WI38 (cell line): Measurements from ENCODE around the gene SUSD5.
"Not testable (repeated sequence)": the region's sequence is repeated elsewhere in the genome, so short reads cannot be mapped to it uniquely, and the experiment has no call there.

ENCODE experiments used
- H3K4me3 ChIP-seq: 2 replicates; pipeline ENCODE4 v1.5.1; 2011; ENCODE audit warnings: low read depth, mild to moderate bottlenecking, control low read depth, low read length
- CTCF ChIP-seq: IDR thresholded peaks from 2 replicates; pipeline ENCODE4 v1.5.1; 2012; ENCODE audit warnings: low read depth, mild to moderate bottlenecking, control low read depth, low read length

SUSD5 gene

DNA sequence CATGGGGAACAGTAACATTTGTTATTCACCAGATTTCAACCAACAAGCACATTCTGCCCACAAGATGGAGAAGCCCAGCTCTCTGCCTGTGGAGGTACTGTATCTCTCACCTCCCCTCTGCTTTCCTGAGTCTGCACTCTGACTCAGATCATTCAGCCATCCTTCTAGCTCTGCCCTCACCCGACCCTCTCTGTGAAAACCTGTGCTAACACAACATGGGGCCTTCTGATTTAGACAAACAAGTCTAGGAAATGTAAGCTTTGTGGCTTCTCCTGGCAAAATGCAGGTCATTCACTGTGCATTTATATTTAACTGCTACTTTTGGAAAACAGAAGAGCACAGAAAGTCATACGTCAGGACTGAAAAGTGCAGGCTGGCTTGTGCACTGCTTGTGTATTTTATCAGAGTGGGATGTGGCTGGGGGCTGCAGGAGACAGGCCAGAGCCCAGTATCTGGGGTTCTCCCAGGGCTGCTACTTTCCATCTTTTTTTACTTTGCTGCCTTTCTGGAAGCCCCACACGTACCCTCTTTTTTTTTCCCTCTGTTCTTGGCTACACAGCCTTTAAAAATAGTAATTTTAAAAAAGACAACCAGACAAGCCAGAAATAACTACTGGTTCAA is 50.8 kb downstream of the SUSD5 start:
- TF ChIP-seq CTCF, result no peak

DNA sequence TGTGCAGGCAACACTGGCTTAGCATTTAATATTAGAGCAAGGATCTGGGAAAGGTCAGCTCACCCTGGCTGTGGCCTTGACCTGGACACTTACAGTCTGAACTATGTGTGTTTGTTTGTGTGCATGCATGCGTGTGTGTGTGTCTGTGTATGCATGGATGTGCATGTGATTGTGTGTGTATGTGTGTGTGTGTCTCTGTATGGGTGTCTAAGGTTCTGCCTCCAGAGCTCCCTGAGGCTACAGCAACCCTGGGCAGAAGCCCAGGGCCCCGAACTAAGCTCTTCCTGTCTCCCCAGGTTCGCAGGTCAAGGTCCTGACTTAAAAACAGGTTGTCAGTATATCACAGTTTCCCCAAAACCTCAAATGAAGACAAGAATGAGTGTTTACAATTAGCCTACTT is 51.3 kb downstream of the SUSD5 start:
- TF ChIP-seq CTCF, result no peak
- no peak overlapping the region for H3K4me3 ChIP-seq

More for the DNA sequence above, 50.8 kb downstream of the SUSD5 start:
- no peak overlapping the region for H3K4me3 ChIP-seq

- H3K4me3 ChIP-seq, result no peak overlapping the region
- no peak for TF ChIP-seq CTCF
Measured at GRCh38 chr3:33166095-33166494, 52.5 kb downstream of the SUSD5 start.

- H3K4me3 ChIP-seq, result no peak overlapping the region
- no peak for TF ChIP-seq CTCF
Measured at GRCh38 chr3:33165372-33165771, 53.2 kb downstream of the SUSD5 start.

DNA sequence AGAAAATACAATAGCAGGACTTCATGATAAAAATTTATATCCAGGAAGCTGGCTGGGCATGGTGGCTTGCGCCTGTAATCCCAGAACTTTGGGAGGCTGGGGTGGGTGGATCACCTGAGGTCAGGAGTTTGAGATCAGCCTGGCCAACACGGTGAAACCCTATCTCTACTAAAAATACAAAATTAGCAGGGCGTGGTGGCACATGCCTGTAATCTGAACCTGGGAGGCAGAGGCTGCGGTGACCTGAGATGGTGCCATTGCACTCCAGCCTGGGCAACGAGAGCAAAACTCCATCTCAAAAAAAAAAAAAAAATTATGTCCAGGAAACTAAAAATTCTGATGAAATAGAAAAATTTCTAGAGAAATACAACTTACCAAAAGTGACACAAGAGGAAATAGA is 56.0 kb downstream of the SUSD5 start:
- H3K4me3 ChIP-seq, result not testable (repeated sequence)

- no peak overlapping the region for H3K4me3 ChIP-seq
- no peak for TF ChIP-seq CTCF
Measured at GRCh38 chr3:33159981-33160380, 58.6 kb downstream of the SUSD5 start.

DNA sequence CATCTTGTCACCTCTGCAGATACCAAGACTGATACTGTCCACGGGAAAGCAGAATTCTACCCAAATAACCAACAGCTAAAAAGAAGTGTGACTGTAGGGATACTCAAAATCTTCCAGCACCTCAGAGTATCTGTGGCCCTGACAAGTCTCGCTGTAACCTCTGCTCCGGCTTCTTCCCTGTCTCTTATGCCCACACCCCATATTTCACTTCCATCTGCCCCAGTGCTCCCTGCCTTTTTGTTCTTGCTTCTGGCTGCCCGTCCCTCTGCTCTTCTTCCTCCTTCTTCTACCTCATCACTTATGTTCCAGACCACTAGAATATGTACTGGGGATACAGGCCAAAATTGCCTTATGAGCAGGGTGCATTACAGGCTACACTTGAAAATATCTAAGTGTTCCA is 59.4 kb downstream of the SUSD5 start:
- TF ChIP-seq CTCF, result no peak
- no peak overlapping the region for H3K4me3 ChIP-seq

DNA sequence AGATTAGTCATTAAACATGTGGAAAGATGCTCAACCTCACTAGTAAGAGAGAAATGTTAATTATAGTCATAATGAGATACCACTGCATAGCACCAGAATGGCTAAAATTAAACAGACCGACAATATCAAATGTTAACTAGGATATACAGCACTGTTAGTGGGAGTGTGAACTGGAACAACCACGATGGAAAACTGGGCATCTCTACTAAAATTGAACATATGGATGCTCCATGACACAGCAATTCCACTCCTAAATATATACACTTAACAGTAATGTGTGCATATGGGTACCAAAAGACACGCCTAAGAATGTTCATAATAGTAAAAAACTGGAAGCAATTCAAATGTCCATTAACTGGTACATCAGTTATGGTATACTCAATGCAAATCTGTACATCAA is 63.3 kb downstream of the SUSD5 start:
- no peak for TF ChIP-seq CTCF
- H3K4me3 ChIP-seq, result no peak overlapping the region
